Lower leg skin (tissue), 3 donors: ENCODE measurements around the gene CHD5.

Experiments used
- POLR2A ChIP-seq, 2 donors: fragments of 450-650 bp; IDR thresholded peaks; one replicate each; pipeline ENCODE4 v1.6.1; 2016 to 2017; ENCODE audit warnings: antibody characterized with exemption in 2 of 2, mild to moderate bottlenecking in 1 of 2, moderate library complexity in 1 of 2
- TF ChIP-seq, protein P1 (sequence below), 3 donors: fragments of 450-650 bp; IDR thresholded peaks; one replicate each; pipeline ENCODE4 v1.5.1; 2016; ENCODE audit warnings: antibody characterized with exemption in 3 of 3, mild to moderate bottlenecking in 3 of 3, moderate library complexity in 2 of 3

DNA sequence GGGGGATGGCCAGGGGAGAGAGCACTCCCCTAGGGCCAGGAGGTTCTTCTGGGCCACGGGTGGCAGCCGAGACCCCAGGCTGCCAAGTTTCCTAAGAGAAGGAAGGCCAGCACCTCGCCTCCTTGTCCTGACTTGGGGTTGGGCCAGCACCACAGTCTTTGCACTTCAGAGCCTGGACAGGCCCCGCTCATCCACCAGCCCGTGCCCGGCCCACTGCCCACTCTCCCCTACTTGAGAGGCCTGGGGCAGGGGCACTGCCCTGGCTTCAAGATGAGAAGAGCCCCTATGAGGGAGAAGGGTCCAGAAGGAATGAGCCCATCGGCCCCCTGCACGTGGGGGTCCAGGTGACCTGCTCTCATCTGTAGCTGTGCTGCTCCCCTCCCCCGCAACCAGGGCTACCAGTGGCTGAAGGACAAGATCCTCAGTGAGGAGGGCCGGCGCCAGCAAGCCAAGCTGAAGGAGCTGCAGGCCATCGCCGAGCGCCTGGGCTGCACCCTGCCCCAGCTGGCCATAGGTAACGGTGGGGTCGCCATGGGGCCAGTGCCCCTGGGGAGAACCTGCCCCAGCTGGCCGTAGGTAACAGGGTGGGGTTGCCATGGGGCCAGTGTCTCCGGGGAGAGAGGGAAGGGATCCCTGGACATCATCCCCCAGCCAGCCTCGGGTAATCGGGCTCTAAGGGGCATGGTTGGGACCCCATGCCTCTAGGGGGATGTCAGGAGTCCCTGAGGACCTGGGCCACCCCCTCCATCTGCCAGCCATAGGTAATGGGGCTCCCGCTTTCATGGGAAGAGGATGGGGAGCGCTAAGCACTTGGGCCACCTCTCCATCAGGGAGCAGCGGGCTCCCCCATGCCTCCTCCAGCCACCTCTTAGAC lies 83.6 kb downstream of the CHD5 start:
- TF ChIP-seq, protein P1, sequence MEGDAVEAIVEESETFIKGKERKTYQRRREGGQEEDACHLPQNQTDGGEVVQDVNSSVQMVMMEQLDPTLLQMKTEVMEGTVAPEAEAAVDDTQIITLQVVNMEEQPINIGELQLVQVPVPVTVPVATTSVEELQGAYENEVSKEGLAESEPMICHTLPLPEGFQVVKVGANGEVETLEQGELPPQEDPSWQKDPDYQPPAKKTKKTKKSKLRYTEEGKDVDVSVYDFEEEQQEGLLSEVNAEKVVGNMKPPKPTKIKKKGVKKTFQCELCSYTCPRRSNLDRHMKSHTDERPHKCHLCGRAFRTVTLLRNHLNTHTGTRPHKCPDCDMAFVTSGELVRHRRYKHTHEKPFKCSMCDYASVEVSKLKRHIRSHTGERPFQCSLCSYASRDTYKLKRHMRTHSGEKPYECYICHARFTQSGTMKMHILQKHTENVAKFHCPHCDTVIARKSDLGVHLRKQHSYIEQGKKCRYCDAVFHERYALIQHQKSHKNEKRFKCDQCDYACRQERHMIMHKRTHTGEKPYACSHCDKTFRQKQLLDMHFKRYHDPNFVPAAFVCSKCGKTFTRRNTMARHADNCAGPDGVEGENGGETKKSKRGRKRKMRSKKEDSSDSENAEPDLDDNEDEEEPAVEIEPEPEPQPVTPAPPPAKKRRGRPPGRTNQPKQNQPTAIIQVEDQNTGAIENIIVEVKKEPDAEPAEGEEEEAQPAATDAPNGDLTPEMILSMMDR (IDR thresholded peaks at IDR 0.05), result no peak
- no peak for TF ChIP-seq POLR2A (IDR thresholded peaks at IDR 0.05)
